OCI-LY1 (cell line): ENCODE data around the gene DHCR7.

Source experiments
- H2AFZ ChIP-seq: fragments of 200-600 bp; sonication (generic), shearing (Covaris generic); 2 replicates; pipeline ENCODE4 v1.6.0; 2014; ENCODE audit warnings: antibody characterized with exemption, mild to moderate bottlenecking, low read length
- H3F3A ChIP-seq: fragments of 200-600 bp; sonication (generic), shearing (Covaris generic); 2 replicates; pipeline ENCODE4 v1.6.0; 2014; ENCODE audit warnings: mild to moderate bottlenecking, antibody characterized with exemption, low read length, moderate library complexity; ENCODE audit not compliant: insufficient read depth
- H3K27ac ChIP-seq: fragments of 200-600 bp; sonication (generic); 2 replicates; pipeline ENCODE4 v1.5.1; 2014; ENCODE audit warnings: low read length, mixed run types, mild to moderate bottlenecking, low read depth; ENCODE audit not compliant: poor library complexity, severe bottlenecking
- H3K27me3 ChIP-seq: fragments of 200-600 bp; sonication (generic); 2 replicates; pipeline ENCODE4 v1.6.0; 2014; ENCODE audit warnings: antibody characterized with exemption, mild to moderate bottlenecking, low read length, moderate library complexity; ENCODE audit not compliant: insufficient read depth
- H3K36me3 ChIP-seq: fragments of 200-600 bp; sonication (generic); 2 replicates; pipeline ENCODE4 v1.6.1; 2014; ENCODE audit warnings: mild to moderate bottlenecking, antibody characterized with exemption, low read length, moderate library complexity, mixed read lengths; ENCODE audit not compliant: insufficient read depth
- H3K4me1 ChIP-seq: fragments of 200-600 bp; sonication (generic); 2 replicates; pipeline ENCODE4 v1.5.1; 2014; ENCODE audit warnings: mild to moderate bottlenecking, low read length, moderate library complexity; ENCODE audit not compliant: insufficient read depth, severe bottlenecking
- H3K4me2 ChIP-seq: fragments of 200-600 bp; sonication (generic), shearing (Covaris generic); 2 replicates; pipeline ENCODE4 v1.6.1; 2014; ENCODE audit warnings: low read length
- H3K4me3 ChIP-seq: fragments of 200-600 bp; sonication (generic); 2 replicates; pipeline ENCODE4 v1.5.1; 2014; ENCODE audit warnings: low read length, low read depth, mild to moderate bottlenecking, mixed read lengths; ENCODE audit not compliant: poor library complexity, severe bottlenecking
- H3K79me2 ChIP-seq: fragments of 200-600 bp; shearing (Covaris generic); 2 replicates; pipeline ENCODE4 v1.6.1; 2016; ENCODE audit warnings: mixed run types, low read length, mixed read lengths; ENCODE audit not compliant: insufficient read depth
- H3K9ac ChIP-seq: fragments of 200-600 bp; sonication (generic), shearing (Covaris generic); 2 replicates; pipeline ENCODE4 v1.6.1; 2014; ENCODE audit warnings: mild to moderate bottlenecking, low read length, mixed read lengths
- H3K9me2 ChIP-seq: fragments of 200-600 bp; sonication (generic), shearing (Covaris generic); 2 replicates; pipeline ENCODE4 v1.6.1; 2014; ENCODE audit warnings: low read depth, mild to moderate bottlenecking, low read length, mixed read lengths
- H3K9me3 ChIP-seq: fragments of 200-600 bp; shearing (Covaris generic); 2 replicates; pipeline ENCODE4 v1.6.1; 2014; ENCODE audit warnings: low read length, mixed read lengths
- H4K20me1 ChIP-seq: fragments of 200-600 bp; sonication (generic), shearing (Covaris generic); 2 replicates; pipeline ENCODE4 v1.6.0; 2016; ENCODE audit warnings: mild to moderate bottlenecking, low read length; ENCODE audit not compliant: insufficient read depth
- EZH2 ChIP-seq: fragments of 200-600 bp; sonication (generic), shearing (Covaris generic); IDR thresholded peaks from 2 replicates; pipeline ENCODE4 v1.8.0; 2017; ENCODE audit warnings: borderline replicate concordance, mixed run types, mild to moderate bottlenecking, antibody characterized with exemption, low read length, moderate library complexity, mixed read lengths
- TF ChIP-seq, protein P1 (sequence below): fragments of 200-600 bp; sonication (generic), shearing (Covaris generic); IDR thresholded peaks from 2 replicates; pipeline ENCODE4 v1.5.1; 2017; ENCODE audit warnings: mild to moderate bottlenecking, antibody characterized with exemption, low read length, moderate library complexity, mixed read lengths

Gene DHCR7

GRCh38 chr11:71490044-71490730 lies 42.0 kb upstream of the DHCR7 start:
- Histone ChIP-seq H4K20me1 (no peaks in the 10 kb centered on the region), H3K4me2 (no peak overlapping the region), H3K9ac (no peak overlapping the region), H3K79me2 (no peaks in the 10 kb centered on the region), H3K27ac (no peak overlapping the region), H2AFZ (no peak overlapping the region), H3F3A (no peaks in the 10 kb centered on the region), H3K4me1 (no peaks in the 10 kb centered on the region), H3K4me3 (no peak overlapping the region), H3K9me3 (no peaks in the 10 kb centered on the region), H3K9me2 (no peaks in the 10 kb centered on the region), H3K36me3 (peaks cover 33% of the 10 kb centered on the region; the same call in 1 of the 2 replicates), H3K27me3 (no peaks in the 10 kb centered on the region)
- TF ChIP-seq, protein P1, sequence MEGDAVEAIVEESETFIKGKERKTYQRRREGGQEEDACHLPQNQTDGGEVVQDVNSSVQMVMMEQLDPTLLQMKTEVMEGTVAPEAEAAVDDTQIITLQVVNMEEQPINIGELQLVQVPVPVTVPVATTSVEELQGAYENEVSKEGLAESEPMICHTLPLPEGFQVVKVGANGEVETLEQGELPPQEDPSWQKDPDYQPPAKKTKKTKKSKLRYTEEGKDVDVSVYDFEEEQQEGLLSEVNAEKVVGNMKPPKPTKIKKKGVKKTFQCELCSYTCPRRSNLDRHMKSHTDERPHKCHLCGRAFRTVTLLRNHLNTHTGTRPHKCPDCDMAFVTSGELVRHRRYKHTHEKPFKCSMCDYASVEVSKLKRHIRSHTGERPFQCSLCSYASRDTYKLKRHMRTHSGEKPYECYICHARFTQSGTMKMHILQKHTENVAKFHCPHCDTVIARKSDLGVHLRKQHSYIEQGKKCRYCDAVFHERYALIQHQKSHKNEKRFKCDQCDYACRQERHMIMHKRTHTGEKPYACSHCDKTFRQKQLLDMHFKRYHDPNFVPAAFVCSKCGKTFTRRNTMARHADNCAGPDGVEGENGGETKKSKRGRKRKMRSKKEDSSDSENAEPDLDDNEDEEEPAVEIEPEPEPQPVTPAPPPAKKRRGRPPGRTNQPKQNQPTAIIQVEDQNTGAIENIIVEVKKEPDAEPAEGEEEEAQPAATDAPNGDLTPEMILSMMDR, result no peak
- TF ChIP-seq EZH2, result no peak

- no peak overlapping the region for H2AFZ ChIP-seq
- no peaks in the 10 kb centered on the region for H3K9me3 ChIP-seq
- peaks cover 34% of the 10 kb centered on the region; the same call in 1 of the 2 replicates for H3K36me3 ChIP-seq
- H3F3A ChIP-seq, result no peaks in the 10 kb centered on the region
- TF ChIP-seq EZH2, result no peak
- TF ChIP-seq, protein P1, result no peak
- no peak overlapping the region for H3K27ac ChIP-seq
- H3K4me2 ChIP-seq, result no peak overlapping the region
- no peaks in the 10 kb centered on the region for H3K4me1 ChIP-seq
- no peaks in the 10 kb centered on the region for H3K79me2 ChIP-seq
- no peaks in the 10 kb centered on the region for H3K27me3 ChIP-seq
- no peak overlapping the region for H3K9ac ChIP-seq
- H3K9me2 ChIP-seq, result no peaks in the 10 kb centered on the region
- no peaks in the 10 kb centered on the region for H4K20me1 ChIP-seq
- H3K4me3 ChIP-seq, result no peak overlapping the region
These were observed 41.3 kb upstream of the DHCR7 start for GRCh38 chr11:71489311-71490043.

GRCh38 chr11:71488681-71489270 lies 40.6 kb upstream of the DHCR7 start:
- TF ChIP-seq, protein P1, result no peak
- H3K27ac ChIP-seq, result no peak overlapping the region

More at GRCh38 chr11:71488681-71489270, 40.6 kb upstream of the DHCR7 start:
- Histone ChIP-seq H3K36me3 (peaks cover 41% of the 10 kb centered on the region; the same call in 1 of the 2 replicates), H3K4me1 (no peaks in the 10 kb centered on the region), H3K27me3 (no peaks in the 10 kb centered on the region), H2AFZ (no peak overlapping the region), H3K79me2 (no peaks in the 10 kb centered on the region), H3K4me2 (no peak overlapping the region), H3K9ac (no peak overlapping the region), H3K9me3 (no peaks in the 10 kb centered on the region), H3K9me2 (no peaks in the 10 kb centered on the region), H3F3A (no peaks in the 10 kb centered on the region), H3K4me3 (no peak overlapping the region), H4K20me1 (no peaks in the 10 kb centered on the region)
